Parathyroid adenoma (tissue), 2 donors: ENCODE results near the gene RACGAP1.

Experiments used
- H2AFZ ChIP-seq: fragments of 300-600 bp; sonication (generic); one replicate; pipeline ENCODE4 v1.7.0; 2017; ENCODE audit warnings: antibody characterized with exemption, mild to moderate bottlenecking
- H3K27ac ChIP-seq: fragments of 300-600 bp; sonication (generic); one replicate; pipeline ENCODE4 v1.7.0; 2017
- H3K27me3 ChIP-seq: fragments of 300-600 bp; sonication (generic); one replicate; pipeline ENCODE4 v1.7.0; 2017; ENCODE audit warnings: low read length; ENCODE audit not compliant: control insufficient read depth, insufficient read depth
- H3K36me3 ChIP-seq: fragments of 300-600 bp; sonication (generic); one replicate; pipeline ENCODE4 v1.7.0; 2017; ENCODE audit warnings: low read length; ENCODE audit not compliant: control insufficient read depth, insufficient read depth
- H3K4me1 ChIP-seq: fragments of 300-600 bp; sonication (generic); one replicate; pipeline ENCODE4 v1.7.0; 2017; ENCODE audit warnings: control low read depth
- H3K4me2 ChIP-seq: fragments of 300-600 bp; sonication (generic); one replicate; pipeline ENCODE4 v1.7.0; 2017; ENCODE audit warnings: low read length
- H3K4me3 ChIP-seq: fragments of 300-600 bp; sonication (generic); one replicate; pipeline ENCODE4 v1.7.0; 2017; ENCODE audit warnings: low read depth, low read length
- H3K79me2 ChIP-seq: fragments of 300-600 bp; sonication (generic); one replicate; pipeline ENCODE4 v1.7.0; 2017; ENCODE audit warnings: control low read depth
- H3K9ac ChIP-seq: fragments of 300-600 bp; sonication (generic); one replicate; pipeline ENCODE4 v1.7.0; 2017; ENCODE audit warnings: mild to moderate bottlenecking
- H3K9me3 ChIP-seq: fragments of 300-600 bp; sonication (generic); one replicate; pipeline ENCODE4 v1.7.0; 2017; ENCODE audit warnings: low read length; ENCODE audit not compliant: control insufficient read depth
- TF ChIP-seq, protein P1 (sequence below): fragments of 300-600 bp; sonication (generic); IDR thresholded peaks from one replicate; pipeline ENCODE4 v1.7.0; 2017; ENCODE audit warnings: antibody characterized with exemption, mild to moderate bottlenecking
- donor health status: primary hyperparathyroidism.

Gene RACGAP1

GRCh38 chr12:49973361-49973830 lies 51.9 kb downstream of the RACGAP1 start:
- TF ChIP-seq, protein P1, sequence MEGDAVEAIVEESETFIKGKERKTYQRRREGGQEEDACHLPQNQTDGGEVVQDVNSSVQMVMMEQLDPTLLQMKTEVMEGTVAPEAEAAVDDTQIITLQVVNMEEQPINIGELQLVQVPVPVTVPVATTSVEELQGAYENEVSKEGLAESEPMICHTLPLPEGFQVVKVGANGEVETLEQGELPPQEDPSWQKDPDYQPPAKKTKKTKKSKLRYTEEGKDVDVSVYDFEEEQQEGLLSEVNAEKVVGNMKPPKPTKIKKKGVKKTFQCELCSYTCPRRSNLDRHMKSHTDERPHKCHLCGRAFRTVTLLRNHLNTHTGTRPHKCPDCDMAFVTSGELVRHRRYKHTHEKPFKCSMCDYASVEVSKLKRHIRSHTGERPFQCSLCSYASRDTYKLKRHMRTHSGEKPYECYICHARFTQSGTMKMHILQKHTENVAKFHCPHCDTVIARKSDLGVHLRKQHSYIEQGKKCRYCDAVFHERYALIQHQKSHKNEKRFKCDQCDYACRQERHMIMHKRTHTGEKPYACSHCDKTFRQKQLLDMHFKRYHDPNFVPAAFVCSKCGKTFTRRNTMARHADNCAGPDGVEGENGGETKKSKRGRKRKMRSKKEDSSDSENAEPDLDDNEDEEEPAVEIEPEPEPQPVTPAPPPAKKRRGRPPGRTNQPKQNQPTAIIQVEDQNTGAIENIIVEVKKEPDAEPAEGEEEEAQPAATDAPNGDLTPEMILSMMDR, result no peak
- Histone ChIP-seq H3K9ac (no peak overlapping the region), H3K9me3 (no peaks in the 10 kb centered on the region), H3K27ac (no peak overlapping the region), H3K27me3 (no peaks in the 10 kb centered on the region), H3K4me1 (no peaks in the 10 kb centered on the region), H3K4me2 (no peak overlapping the region), H2AFZ (no peak overlapping the region), H3K4me3 (no peak overlapping the region), H3K36me3 (no peaks in the 10 kb centered on the region), H3K79me2 (no peaks in the 10 kb centered on the region)

DNA sequence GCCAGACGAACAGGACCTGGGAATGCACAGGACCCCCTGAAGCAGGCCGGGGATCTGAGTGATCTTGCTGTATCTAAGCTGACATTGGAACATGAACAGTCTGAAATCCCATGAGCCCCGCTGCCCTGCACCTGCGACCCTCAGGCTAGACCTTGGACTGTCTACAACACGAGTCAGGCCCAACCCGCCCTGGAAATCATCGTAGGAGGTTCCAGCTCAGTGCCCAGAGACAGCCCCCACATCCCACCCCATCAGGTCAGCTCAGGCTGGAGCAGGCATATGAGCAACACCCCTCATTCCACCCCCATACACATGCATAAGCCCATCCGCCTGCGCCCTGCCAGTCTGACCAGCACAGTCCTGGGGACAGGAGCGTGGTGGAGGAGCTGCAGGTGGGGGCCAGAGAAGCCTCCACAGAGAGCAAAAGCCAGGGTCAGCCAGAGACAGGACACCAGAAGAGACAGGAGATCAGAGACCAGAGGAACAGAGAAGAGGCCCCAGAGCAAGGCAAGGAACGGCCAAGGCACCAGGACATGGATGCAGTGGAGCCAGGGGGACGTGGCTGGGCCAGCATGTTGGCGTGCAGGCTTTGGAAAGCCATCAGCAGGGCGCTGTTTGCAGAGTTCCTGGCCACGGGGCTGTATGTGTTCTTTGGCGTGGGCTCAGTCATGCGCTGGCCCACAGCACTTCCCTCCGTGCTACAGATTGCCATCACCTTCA lies 52.5 kb downstream of the RACGAP1 start, which contains the start of gene AQP6:
AQP6 (plus strand) TSS at position 307 of the 720 bp plus-strand sequence; CDS start at position 534, 227 bp downstream.
- no peak within 1 kb of the TSS for H3K4me3 ChIP-seq
- no peaks in the 10 kb centered on the region for H3K9me3 ChIP-seq
- H3K27me3 ChIP-seq, result no peaks in the 10 kb centered on the region
- no peak within 1 kb of the TSS for H2AFZ ChIP-seq
- no peaks in the 10 kb centered on the region for H3K79me2 ChIP-seq
- H3K9ac ChIP-seq, result no peak within 1 kb of the TSS
- no peaks in the 10 kb centered on the region for H3K36me3 ChIP-seq
- H3K4me1 ChIP-seq, result peaks cover under 1% of the 10 kb centered on the region
- TF ChIP-seq, protein P1, result no peak
- no peak within 1 kb of the TSS for H3K27ac ChIP-seq
- H3K4me2 ChIP-seq, result no peak within 1 kb of the TSS

GRCh38 chr12:49972129-49972528 lies 53.2 kb downstream of the RACGAP1 start:
- TF ChIP-seq, protein P1, result no peak
- Histone ChIP-seq H3K4me1 (peaks cover 4% of the 10 kb centered on the region), H3K9ac (no peak overlapping the region), H2AFZ (no peak overlapping the region), H3K9me3 (no peaks in the 10 kb centered on the region), H3K36me3 (no peaks in the 10 kb centered on the region), H3K4me3 (no peak overlapping the region), H3K27ac (no peak overlapping the region), H3K4me2 (no peak overlapping the region), H3K79me2 (no peaks in the 10 kb centered on the region), H3K27me3 (no peaks in the 10 kb centered on the region)

DNA sequence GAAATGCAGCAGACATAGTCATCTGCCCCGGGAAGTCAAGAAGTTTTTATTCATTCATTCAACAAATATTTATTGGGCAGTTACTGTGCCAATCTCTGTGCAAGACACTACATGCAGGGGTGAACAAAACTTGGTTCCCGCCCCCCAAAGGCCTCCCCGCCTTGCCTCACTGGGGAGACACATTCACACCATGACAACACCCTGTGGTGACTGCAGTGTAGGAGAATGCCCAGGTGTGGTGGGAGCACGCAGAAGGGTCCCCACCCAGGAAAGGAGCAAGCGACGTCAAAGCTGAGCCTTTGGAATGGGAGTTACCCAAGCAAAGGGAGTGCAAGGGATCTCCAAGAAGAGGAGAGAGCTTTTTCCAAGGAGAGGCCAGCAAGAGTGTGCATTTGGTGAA lies 54.2 kb downstream of the RACGAP1 start:
- Histone ChIP-seq H3K9ac (no peak overlapping the region), H3K4me1 (peaks cover 4% of the 10 kb centered on the region), H3K79me2 (no peaks in the 10 kb centered on the region), H3K4me2 (no peak overlapping the region), H3K9me3 (no peaks in the 10 kb centered on the region), H3K36me3 (no peaks in the 10 kb centered on the region), H3K27ac (no peak overlapping the region), H3K4me3 (no peak overlapping the region), H2AFZ (no peak overlapping the region), H3K27me3 (no peaks in the 10 kb centered on the region)
- TF ChIP-seq, protein P1, result no peak

DNA sequence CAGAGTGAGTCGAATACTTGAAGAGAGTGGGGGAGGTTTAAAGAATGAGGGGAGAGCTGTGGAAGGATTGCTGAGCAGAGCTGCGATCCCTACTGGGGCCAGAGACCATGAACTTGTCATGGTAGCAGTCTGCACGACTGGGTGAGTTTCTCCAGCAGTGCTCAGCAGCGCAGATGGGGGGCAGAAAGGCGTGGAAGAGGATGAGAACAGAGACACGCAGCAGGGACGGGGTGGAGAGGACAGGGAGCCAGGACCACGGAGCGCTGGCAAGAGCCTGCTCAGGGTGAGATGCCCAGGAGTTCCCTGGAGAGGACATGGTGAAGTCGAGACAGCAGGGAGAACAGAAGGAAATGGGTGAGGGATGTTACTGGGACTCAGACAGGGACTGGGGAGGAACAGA lies 54.6 kb downstream of the RACGAP1 start:
- Histone ChIP-seq H3K4me2 (no peak overlapping the region), H3K27me3 (no peaks in the 10 kb centered on the region), H3K9ac (no peak overlapping the region), H3K27ac (no peak overlapping the region), H3K36me3 (no peaks in the 10 kb centered on the region), H2AFZ (no peak overlapping the region), H3K4me1 (peaks cover 4% of the 10 kb centered on the region), H3K79me2 (no peaks in the 10 kb centered on the region), H3K9me3 (no peaks in the 10 kb centered on the region), H3K4me3 (no peak overlapping the region)
- TF ChIP-seq, protein P1, result no peak
